Ascending aorta (tissue), 2 donors: Measurements from ENCODE around the gene PLXNA2. TPM values are rescaled to one million over a fixed set of nuclear protein-coding genes. Genes with fewer than 3 reads are reported as not detected.

Experiments
- DNase-seq, 2 donors: peaks; one replicate each; pipeline ENCODE4 v3.0.0-alpha.2; 2019; ENCODE audit warnings: low spot score in 2 of 2
- H3K27ac ChIP-seq, 2 donors: fragments of 200-600 bp; sonication (generic); one replicate each; pipeline ENCODE4 v1.5.1; 2016 to 2017; ENCODE audit warnings: mild to moderate bottlenecking in 1 of 2
- H3K27me3 ChIP-seq: fragments of 200-600 bp; sonication (generic); one replicate; pipeline ENCODE4 v1.5.1; 2017
- H3K36me3 ChIP-seq, 2 donors: fragments of 200-600 bp; sonication (generic); one replicate each; pipeline ENCODE4 v1.5.1; 2016
- H3K4me1 ChIP-seq, 2 donors: fragments of 200-600 bp; sonication (generic); one replicate each; pipeline ENCODE4 v1.5.1; 2016 to 2017; ENCODE audit warnings: mild to moderate bottlenecking in 1 of 2
- H3K4me3 ChIP-seq, 2 donors: fragments of 200-600 bp; sonication (generic); one replicate each; pipeline ENCODE4 v1.5.1; 2016 to 2017; ENCODE audit warnings: mild to moderate bottlenecking in 1 of 2
- H3K9me3 ChIP-seq, 2 donors: fragments of 200-600 bp; sonication (generic); one replicate each; pipeline ENCODE4 v1.5.1; 2016
- CTCF ChIP-seq, 3 experiments: fragments of 200-600 bp in 2 of 3; fragments of 450-650 bp in 1 of 3; sonication (generic) in 2 of 3; IDR thresholded peaks; one replicate each; pipeline ENCODE4 v1.5.1; 2016 to 2019; ENCODE audit warnings: antibody characterized with exemption in 3 of 3, mild to moderate bottlenecking in 1 of 3, moderate library complexity in 1 of 3
- intact Hi-C: fragments of 100-400 bp; cut with DNase I; formaldehyde crosslinking; loops from one replicate; pipeline ENCODE4 v1.15.1; 2023
- total RNA-seq: library from RNA; depleted of rRNA; stranded (reverse); fragments of >200 nt; gene quantifications from one replicate; pipeline ENCODE4 v1.1.0, GENCODE V29; 2016

PLXNA2 gene
- total RNA-seq, 1 donor from 2014 or later: 33.0 TPM

DNA sequence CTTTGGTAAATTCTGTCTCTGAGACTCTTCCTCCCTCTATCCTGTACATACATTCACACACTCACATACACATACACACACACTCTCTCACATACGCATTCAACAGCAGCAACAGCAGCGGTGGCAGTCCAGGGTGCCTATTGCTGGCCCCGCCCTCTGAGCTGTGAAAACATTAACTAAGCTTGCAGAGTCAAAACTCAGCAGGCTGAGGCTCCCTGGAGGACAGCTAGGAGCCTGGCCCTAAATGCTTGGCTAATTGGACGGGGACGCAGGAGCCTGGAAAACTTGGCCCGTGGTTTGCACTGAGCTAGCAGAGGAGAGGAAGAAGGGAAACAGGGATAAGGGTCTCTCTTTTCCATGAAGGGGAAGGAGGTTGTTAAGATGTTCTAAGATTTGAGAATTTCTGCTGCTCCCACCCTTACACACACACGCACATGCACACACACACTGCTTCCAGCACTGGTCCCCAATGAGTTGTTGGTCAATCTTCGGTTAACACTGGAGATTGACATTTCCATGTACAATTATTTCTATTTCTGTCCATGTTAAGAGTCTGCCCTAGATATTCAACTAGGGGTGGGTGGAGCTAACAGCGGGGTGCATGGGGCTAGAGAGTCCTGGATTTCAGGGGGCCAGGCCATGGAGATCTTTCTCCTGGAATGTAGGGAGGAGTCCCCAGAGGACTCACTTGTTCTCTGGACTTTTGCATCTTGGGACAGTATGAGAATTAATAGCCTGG lies 94.2 kb downstream of the PLXNA2 start:
- intact Hi-C loops: no loop called here
- H3K36me3 ChIP-seq: no peaks in the 10 kb centered on the region
- H3K4me1 ChIP-seq: peaks cover 0 to 13% of the 10 kb centered on the region in 2 donors
- no peak overlapping the region for H3K27ac ChIP-seq
- no peak for TF ChIP-seq CTCF (IDR thresholded peaks at IDR 0.05)
- H3K4me3 ChIP-seq: no peak overlapping the region
- no peak for DNase-seq
- no peaks in the 10 kb centered on the region for H3K9me3 ChIP-seq
- no peaks in the 10 kb centered on the region for H3K27me3 ChIP-seq

DNA sequence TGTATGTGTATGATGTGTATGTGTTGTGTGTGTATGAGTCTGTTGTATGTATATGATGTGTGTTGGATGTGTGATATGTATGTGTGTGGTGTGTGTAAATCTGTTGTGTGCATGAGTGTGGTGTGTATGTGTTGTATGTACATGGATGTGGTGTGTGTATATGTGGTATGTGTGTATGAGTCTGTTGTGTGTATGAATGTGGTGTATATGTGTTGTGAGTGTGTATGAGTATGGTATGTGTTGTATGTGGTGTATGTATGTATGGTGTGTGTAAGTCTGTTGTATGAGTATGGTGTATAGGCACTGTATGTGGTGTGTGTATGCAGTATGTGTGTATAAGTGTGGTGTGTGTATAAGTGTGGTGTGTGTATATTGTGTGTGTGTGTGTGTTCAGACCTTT lies 95.0 kb downstream of the PLXNA2 start:
- TF ChIP-seq CTCF (IDR thresholded peaks at IDR 0.05): no peak
- no peak for DNase-seq
- H3K4me1 ChIP-seq: peaks cover 0 to 9% of the 10 kb centered on the region in 2 donors
- H3K36me3 ChIP-seq: no peaks in the 10 kb centered on the region
- no peak overlapping the region for H3K4me3 ChIP-seq
- H3K9me3 ChIP-seq: no peaks in the 10 kb centered on the region
- H3K27ac ChIP-seq: no peak overlapping the region
- intact Hi-C loops: no loop called here
- H3K27me3 ChIP-seq: no peaks in the 10 kb centered on the region

GRCh38 chr1:208148380-208148779 lies 95.8 kb downstream of the PLXNA2 start:
- no peak for TF ChIP-seq CTCF (IDR thresholded peaks at IDR 0.05)
- no peaks in the 10 kb centered on the region for H3K27me3 ChIP-seq
- intact Hi-C loops: no loop called here
- H3K9me3 ChIP-seq: no peaks in the 10 kb centered on the region
- no peak overlapping the region for H3K27ac ChIP-seq
- H3K4me1 ChIP-seq: peaks cover 0 to 9% of the 10 kb centered on the region in 2 donors
- no peak for DNase-seq
- H3K36me3 ChIP-seq: no peaks in the 10 kb centered on the region
- H3K4me3 ChIP-seq: no peak overlapping the region

DNA sequence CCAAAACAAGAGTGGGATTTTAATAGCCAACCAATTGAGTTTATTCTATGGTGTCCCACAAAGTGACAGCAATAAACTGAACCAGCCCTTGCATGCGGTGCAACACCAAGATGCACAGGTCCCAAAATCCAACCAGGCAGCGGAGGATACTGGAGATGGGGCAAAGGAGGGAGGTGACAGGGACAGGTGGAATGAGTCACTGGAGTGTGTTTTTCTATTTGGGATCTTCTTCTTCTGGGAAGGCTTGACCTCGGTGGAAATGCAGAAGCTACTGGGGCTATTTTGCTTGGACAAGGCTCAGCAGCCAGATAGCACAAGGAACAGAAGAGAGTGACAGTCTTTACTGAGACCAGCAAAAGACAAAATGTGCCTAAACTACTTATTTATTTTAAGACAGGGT lies 97.5 kb downstream of the PLXNA2 start:
- no peak for DNase-seq
- TF ChIP-seq CTCF (IDR thresholded peaks at IDR 0.05): no peak
- no peaks in the 10 kb centered on the region for H3K27me3 ChIP-seq
- H3K27ac ChIP-seq: no peak overlapping the region
- H3K9me3 ChIP-seq: no peaks in the 10 kb centered on the region
- H3K4me3 ChIP-seq: no peak overlapping the region
- H3K36me3 ChIP-seq: peaks cover 0 to 9% of the 10 kb centered on the region in 2 donors
- H3K4me1 ChIP-seq: peaks cover 0 to 18% of the 10 kb centered on the region in 2 donors
- intact Hi-C loops: no loop called here

DNA sequence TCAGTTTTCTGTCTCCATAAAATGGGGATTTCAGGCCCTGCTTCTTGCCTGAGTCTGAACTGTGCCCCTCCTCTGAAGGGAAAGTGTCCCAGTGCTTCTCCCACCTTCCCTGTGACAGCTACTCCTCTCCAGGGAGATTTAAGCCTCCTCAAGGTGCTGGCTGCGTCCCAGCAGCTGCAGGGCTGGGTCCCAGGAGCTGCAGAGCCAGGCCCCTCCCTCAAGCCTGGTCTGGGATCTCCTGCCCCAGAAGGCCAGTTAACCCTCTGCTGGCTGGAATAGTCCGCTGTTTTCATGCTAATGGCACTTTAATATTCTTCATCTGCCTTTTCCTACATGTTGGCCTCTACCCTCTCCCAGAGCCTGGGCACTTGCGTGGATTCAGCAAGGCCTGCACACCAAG lies 99.0 kb downstream of the PLXNA2 start:
- H3K4me3 ChIP-seq: no peak overlapping the region
- H3K27me3 ChIP-seq: no peaks in the 10 kb centered on the region
- H3K36me3 ChIP-seq: peaks cover 0 to 22% of the 10 kb centered on the region in 2 donors
- TF ChIP-seq CTCF (IDR thresholded peaks at IDR 0.05): no peak
- no peaks in the 10 kb centered on the region for H3K9me3 ChIP-seq
- intact Hi-C loops: no loop called here
- H3K27ac ChIP-seq: no peak overlapping the region
- DNase-seq: no peak
- H3K4me1 ChIP-seq: peaks cover 0 to 18% of the 10 kb centered on the region in 2 donors
